Measurements from ENCODE around the gene AAK1. TPM values are rescaled to one million over a fixed set of nuclear protein-coding genes. Genes with fewer than 3 reads are reported as not detected.
"Not testable (repeated sequence)": the region's sequence is repeated elsewhere in the genome, so short reads cannot be mapped to it uniquely, and the experiment has no call there.

AAK1 gene
- total and polyA plus RNA-seq, 4 experiments from 2014 or later, result 27.6 to 225 (median 175) TPM

DNA sequence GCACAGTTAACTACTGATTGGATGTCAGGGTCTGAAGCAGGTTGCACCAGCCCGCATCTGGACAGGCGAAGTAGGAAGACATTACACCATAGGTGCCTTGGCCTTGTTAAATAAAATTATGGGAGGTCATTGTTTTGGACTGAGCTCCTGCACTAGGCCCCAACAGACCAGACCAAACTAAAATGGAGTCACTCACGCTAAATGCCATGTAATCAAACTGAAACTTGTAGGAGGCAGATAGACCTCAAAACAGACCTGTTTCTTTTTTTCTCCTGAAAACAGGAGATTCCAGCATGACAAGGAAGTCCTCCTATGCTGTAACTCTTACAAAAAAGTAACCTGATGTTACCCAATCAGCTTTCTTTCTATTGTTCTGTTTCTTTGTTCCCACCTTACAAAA is 190.9 kb downstream of the AAK1 start:
- no peaks in the 10 kb centered on the region for H3K36me3 ChIP-seq (ENCODE audit: insufficient read depth, low read length)
- H3K4me1 ChIP-seq (ENCODE audit: insufficient read depth, low read length), result no peaks in the 10 kb centered on the region
- Mint-ChIP-seq H3K4me3 (no peak overlapping the region), H3K27me3 (no peaks in the 10 kb centered on the region), H3K36me3 (peaks cover 5 to 10% of the 10 kb centered on the region in 2 donors), H3K4me1 (peaks cover 5 to 14% (median 7%) of the 10 kb centered on the region in 4 donors), H3K27ac (peak overlapping the region in 3 of 7 donors; percentile 11 to 73 (median 54)), H3K9me3 (peaks cover 0 to 3% (median 0%) of the 10 kb centered on the region in 8 donors)
- no peaks in the 10 kb centered on the region for H3K9me3 ChIP-seq (ENCODE audit: control insufficient read depth in 1 of 2, low read length in 2 of 2)
- DNase-seq, result no peak
- intact Hi-C loops (cut with micrococcal nuclease), result no loop called here
- H3K27me3 ChIP-seq (ENCODE audit: insufficient read depth, low read length), result no peaks in the 10 kb centered on the region
- ChIA-PET POLR2A (ENCODE audit: partially characterized antibody) (interaction anchor here (2.1 kb wide), 1 partner anchor 15 kb away, joined by 9 read pairs; the partner anchor contains the start of gene NFU1), CTCF (ENCODE audit: partially characterized antibody) (interaction anchor here (1.0 to 1.9 kb wide), 2 partner anchors 16 to 112 kb away, joined by 3 to 6 read pairs; partner anchors contain the start of gene NFU1)
- H3K27ac ChIP-seq (ENCODE audit: low read depth, low read length), result no peak overlapping the region
- no peak overlapping the region for H3K4me3 ChIP-seq (ENCODE audit: low read length in 2 of 2)

DNA sequence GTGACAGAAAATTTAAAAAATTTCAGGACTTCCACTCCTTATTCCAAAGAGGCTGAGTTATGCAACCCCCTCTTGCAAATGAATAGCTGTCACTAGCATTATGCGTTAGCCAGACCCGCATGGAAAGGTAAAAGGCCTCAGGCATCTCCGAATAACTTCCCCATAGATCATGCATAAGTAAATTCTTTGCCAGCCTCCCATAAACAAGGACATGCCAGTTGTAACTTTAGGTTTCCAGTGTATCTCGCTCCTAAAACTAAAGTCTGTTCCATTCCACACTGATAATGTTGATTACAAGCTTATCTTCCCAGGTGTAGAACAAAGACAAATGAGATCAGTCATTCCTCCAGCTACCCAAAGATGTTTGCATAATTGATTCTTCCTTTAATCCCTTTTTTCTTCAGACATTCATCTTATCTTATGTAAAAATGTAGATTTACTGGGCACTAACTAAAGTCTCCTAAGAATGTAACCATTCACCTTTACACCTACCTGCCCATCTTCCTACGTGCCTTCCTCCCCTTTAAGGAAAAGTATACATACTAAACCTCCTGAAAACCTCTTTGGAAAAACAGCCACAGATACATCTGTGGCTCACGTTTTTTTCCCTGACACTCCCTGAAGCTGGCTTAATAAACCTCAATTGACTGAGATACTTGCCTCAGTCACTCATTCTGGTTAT is 192.7 kb downstream of the AAK1 start:
- no peak overlapping the region for H3K4me3 Mint-ChIP-seq
- Histone ChIP-seq H3K4me3 (ENCODE audit: low read length in 2 of 2) (no peak overlapping the region), H3K9me3 (ENCODE audit: control insufficient read depth in 1 of 2, low read length in 2 of 2) (no peaks in the 10 kb centered on the region), H3K27me3 (ENCODE audit: insufficient read depth, low read length) (no peaks in the 10 kb centered on the region), H3K4me1 (ENCODE audit: insufficient read depth, low read length) (no peaks in the 10 kb centered on the region), H3K36me3 (ENCODE audit: insufficient read depth, low read length) (no peaks in the 10 kb centered on the region), H3K27ac (ENCODE audit: low read depth, low read length) (no peak overlapping the region)
- no peak for DNase-seq
- no peaks in the 10 kb centered on the region for H3K27me3 Mint-ChIP-seq
- peaks cover 0 to 14% (median 4%) of the 10 kb centered on the region in 4 donors for H3K4me1 Mint-ChIP-seq
- intact Hi-C loops (cut with micrococcal nuclease), result no loop called here
- H3K27ac Mint-ChIP-seq, result no peak overlapping the region
- POLR2A ChIA-PET (ENCODE audit: partially characterized antibody), result interaction anchor here (1.5 kb wide), 1 partner anchor 13 kb away, joined by 3 read pairs; no protein-coding TSS in a partner anchor
- H3K36me3 Mint-ChIP-seq, result peaks cover 8 to 11% of the 10 kb centered on the region in 2 donors
- peaks cover 0 to 3% (median 0%) of the 10 kb centered on the region in 8 donors for H3K9me3 Mint-ChIP-seq
- CTCF ChIA-PET (ENCODE audit: partially characterized antibody), result no interaction called here

DNA sequence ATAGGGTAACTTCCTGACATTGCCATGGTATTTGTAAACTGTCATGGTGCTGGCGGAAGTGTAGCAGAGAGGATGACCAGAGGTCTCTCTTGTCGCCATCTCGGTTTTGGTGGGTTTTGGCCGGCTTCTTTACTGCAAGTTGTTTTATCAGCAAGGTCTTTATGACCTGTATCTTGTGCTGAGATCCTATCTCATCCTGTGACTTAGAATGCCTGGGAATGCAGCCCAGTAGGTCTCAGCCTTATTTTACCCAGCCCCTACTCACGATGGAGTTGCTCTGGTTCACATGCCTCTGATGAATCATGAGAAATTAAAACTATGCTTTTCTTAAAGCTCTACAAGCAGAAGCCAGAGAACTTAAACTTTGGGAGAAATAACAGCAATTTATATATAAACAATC is 193.6 kb downstream of the AAK1 start:
- Mint-ChIP-seq H3K9me3 (peaks cover 0 to 3% (median 0%) of the 10 kb centered on the region in 8 donors), H3K27me3 (no peaks in the 10 kb centered on the region), H3K27ac (peak overlapping the region in 1 of 7 donors; percentile 3), H3K36me3 (peaks cover 8 to 11% of the 10 kb centered on the region in 2 donors), H3K4me3 (no peak overlapping the region), H3K4me1 (peaks cover 0 to 8% (median 3%) of the 10 kb centered on the region in 4 donors)
- Histone ChIP-seq H3K27me3 (ENCODE audit: insufficient read depth, low read length) (no peaks in the 10 kb centered on the region), H3K4me3 (ENCODE audit: low read length in 2 of 2) (no peak overlapping the region), H3K4me1 (ENCODE audit: insufficient read depth, low read length) (no peaks in the 10 kb centered on the region), H3K36me3 (ENCODE audit: insufficient read depth, low read length) (no peaks in the 10 kb centered on the region), H3K27ac (ENCODE audit: low read depth, low read length) (no peak overlapping the region), H3K9me3 (ENCODE audit: control insufficient read depth in 1 of 2, low read length in 2 of 2) (no peaks in the 10 kb centered on the region)
- ChIA-PET POLR2A (ENCODE audit: partially characterized antibody) (no interaction called here), CTCF (ENCODE audit: partially characterized antibody) (no interaction called here)
- intact Hi-C loops (cut with micrococcal nuclease), result no loop called here
- no peak for DNase-seq

- DNase-seq; H3K9me3 Mint-ChIP-seq; CTCF ChIA-PET (ENCODE audit: partially characterized antibody); H3K27ac Mint-ChIP-seq; H3K4me1 ChIP-seq (ENCODE audit: insufficient read depth, low read length); POLR2A ChIA-PET (ENCODE audit: partially characterized antibody); H3K9me3 ChIP-seq (ENCODE audit: control insufficient read depth in 1 of 2, low read length in 2 of 2); H3K36me3 ChIP-seq (ENCODE audit: insufficient read depth, low read length); H3K27ac ChIP-seq (ENCODE audit: low read depth, low read length); H3K4me3 ChIP-seq (ENCODE audit: low read length in 2 of 2); intact Hi-C loops (cut with micrococcal nuclease); H3K4me3 Mint-ChIP-seq; H3K27me3 ChIP-seq (ENCODE audit: insufficient read depth, low read length); H3K27me3 Mint-ChIP-seq: not testable (repeated sequence)
- H3K4me1 Mint-ChIP-seq, result peaks cover 0 to 11% (median 2%) of the 10 kb centered on the region in 4 donors
- H3K36me3 Mint-ChIP-seq, result peaks cover 11% of the 10 kb centered on the region in 2 donors
These were observed 199.9 kb downstream of the AAK1 start for GRCh38 chr2:69443673-69444072.

DNA sequence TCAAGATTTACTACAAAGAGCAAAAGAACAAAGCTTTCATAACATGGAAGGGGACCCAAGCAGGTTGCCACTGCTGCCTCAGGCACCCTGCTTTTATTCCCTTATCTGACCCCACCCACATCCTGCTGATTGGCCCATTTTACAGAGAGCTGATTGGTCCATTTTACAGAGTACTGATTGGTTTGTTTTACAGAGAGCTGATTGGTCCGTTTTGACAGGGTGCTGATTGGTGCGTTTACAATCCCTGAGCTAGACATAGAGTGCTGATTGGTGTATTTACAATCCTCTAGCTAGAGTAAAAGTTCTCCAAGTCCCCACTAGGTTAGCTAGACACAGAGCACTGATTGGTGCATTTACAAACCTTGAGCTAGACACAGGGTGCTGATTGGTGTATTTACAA is 204.0 kb downstream of the AAK1 start:
- DNase-seq, result peak in 4 of 5 donors; percentile 16 to 39 (median 26)
- H3K9me3 Mint-ChIP-seq; CTCF ChIA-PET (ENCODE audit: partially characterized antibody): not testable (repeated sequence)

GRCh38 chr2:69438580-69438979 is 205.0 kb downstream of the AAK1 start:
- Mint-ChIP-seq H3K4me3 (peak overlapping the region in 5 of 8 donors; percentile 24 to 99 (median 95)), H3K27ac (peak overlapping the region; percentile 98 to 100 (median 99)), H3K36me3 (peaks cover 3 to 16% of the 10 kb centered on the region in 2 donors), H3K9me3 (peaks cover 0 to 6% (median 0%) of the 10 kb centered on the region in 8 donors), H3K4me1 (peaks cover 25 to 47% (median 34%) of the 10 kb centered on the region in 4 donors), H3K27me3 (no peaks in the 10 kb centered on the region)
- POLR2A ChIA-PET (ENCODE audit: partially characterized antibody), result interaction anchor here (1.4 to 3.0 kb wide), 6 partner anchors 9 to 752 kb away, joined by 3 to 22 read pairs (median 7); partner anchors contain the start of genes C2orf42, GFPT1 and GMCL1
- CTCF ChIA-PET (ENCODE audit: partially characterized antibody), result interaction anchor here (0.7 to 2.3 kb wide), 3 partner anchors 66 to 375 kb away, joined by 3 to 10 read pairs (median 3); no protein-coding TSS in a partner anchor
- Histone ChIP-seq H3K9me3 (ENCODE audit: control insufficient read depth in 1 of 2, low read length in 2 of 2) (no peaks in the 10 kb centered on the region), H3K27me3 (ENCODE audit: insufficient read depth, low read length) (no peaks in the 10 kb centered on the region), H3K4me3 (ENCODE audit: low read length in 2 of 2) (no peak overlapping the region), H3K4me1 (ENCODE audit: insufficient read depth, low read length) (peaks cover 32% of the 10 kb centered on the region), H3K27ac (ENCODE audit: low read depth, low read length) (peak overlapping the region; percentile 91), H3K36me3 (ENCODE audit: insufficient read depth, low read length) (no peaks in the 10 kb centered on the region)
- intact Hi-C loops (cut with micrococcal nuclease), result loop anchor here (5.0 kb wide), 2 partner anchors 39 to 389 kb away; partner anchors contain the start of gene GMCL1
- DNase-seq, result no peak

More for the DNA sequence above, 204.0 kb downstream of the AAK1 start:
- H3K27me3 Mint-ChIP-seq; H3K27ac ChIP-seq (ENCODE audit: low read depth, low read length); H3K9me3 ChIP-seq (ENCODE audit: control insufficient read depth in 1 of 2, low read length in 2 of 2); H3K4me3 ChIP-seq (ENCODE audit: low read length in 2 of 2); H3K36me3 ChIP-seq (ENCODE audit: insufficient read depth, low read length); H3K27me3 ChIP-seq (ENCODE audit: insufficient read depth, low read length); POLR2A ChIA-PET (ENCODE audit: partially characterized antibody): not testable (repeated sequence)
- peak overlapping the region; percentile 30 to 99 (median 89) for H3K27ac Mint-ChIP-seq
- H3K36me3 Mint-ChIP-seq, result peaks cover 3 to 16% of the 10 kb centered on the region in 2 donors
- peaks cover 24 to 46% (median 30%) of the 10 kb centered on the region in 4 donors for H3K4me1 Mint-ChIP-seq
- H3K4me1 ChIP-seq (ENCODE audit: insufficient read depth, low read length), result peaks cover 32% of the 10 kb centered on the region
- intact Hi-C loops (cut with micrococcal nuclease), result loop anchor here (5.0 kb wide), 2 partner anchors 38 to 388 kb away; partner anchors contain the start of gene GMCL1
- peak overlapping the region in 4 of 8 donors; percentile 18 to 70 (median 42) for H3K4me3 Mint-ChIP-seq

DNA sequence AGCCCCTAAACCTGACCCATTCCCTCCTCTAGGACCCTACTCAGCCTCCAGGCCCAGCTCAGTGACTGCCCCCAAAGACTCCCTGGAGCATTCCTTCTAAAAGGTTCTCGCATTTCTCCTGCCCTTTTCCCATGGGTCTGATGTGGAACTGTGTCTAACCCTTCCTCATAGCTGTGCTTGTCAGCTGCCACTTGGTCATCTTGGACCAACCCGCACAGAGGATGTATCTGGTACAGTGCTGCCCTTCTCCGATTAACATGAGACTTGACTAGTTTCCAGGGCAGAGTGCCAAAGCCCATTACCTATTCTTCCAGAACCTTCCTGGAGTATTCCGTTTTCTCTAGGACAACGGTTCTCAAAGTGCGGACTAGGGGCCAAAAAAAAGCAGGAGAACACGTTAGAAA is 205.8 kb downstream of the AAK1 start:
- H3K36me3 Mint-ChIP-seq, result peaks cover 3 to 13% of the 10 kb centered on the region in 2 donors
- peak overlapping the region; percentile 91 for H3K27ac ChIP-seq (ENCODE audit: low read depth, low read length)
- H3K27ac Mint-ChIP-seq, result peak overlapping the region; percentile 98 to 100 (median 99)
- no peaks in the 10 kb centered on the region for H3K9me3 ChIP-seq (ENCODE audit: control insufficient read depth in 1 of 2, low read length in 2 of 2)
- H3K36me3 ChIP-seq (ENCODE audit: insufficient read depth, low read length), result no peaks in the 10 kb centered on the region
- H3K4me3 ChIP-seq (ENCODE audit: low read length in 2 of 2), result peak overlapping the region; percentile 75 to 82
- no peaks in the 10 kb centered on the region for H3K27me3 ChIP-seq (ENCODE audit: insufficient read depth, low read length)
- POLR2A ChIA-PET (ENCODE audit: partially characterized antibody), result interaction anchor here (0.8 to 3.0 kb wide), 41 partner anchors 8 to 1696 kb away, joined by 3 to 25 read pairs (median 4); partner anchors contain the start of genes AAK1, C1D, C2orf42 and GFPT1
- DNase-seq, result no peak
- peaks cover 32% of the 10 kb centered on the region for H3K4me1 ChIP-seq (ENCODE audit: insufficient read depth, low read length)
- peak overlapping the region; percentile 93 to 99 (median 98) for H3K4me3 Mint-ChIP-seq
- peaks cover 0 to 6% (median 0%) of the 10 kb centered on the region in 8 donors for H3K9me3 Mint-ChIP-seq
- H3K27me3 Mint-ChIP-seq, result no peaks in the 10 kb centered on the region
- H3K4me1 Mint-ChIP-seq, result peaks cover 26 to 47% (median 34%) of the 10 kb centered on the region in 4 donors
- intact Hi-C loops (cut with micrococcal nuclease), result loop anchor here (1.0 to 5.0 kb wide), 6 partner anchors 23 to 390 kb away; partner anchors contain the start of genes GFPT1 and GMCL1
- CTCF ChIA-PET (ENCODE audit: partially characterized antibody), result interaction anchor here (0.7 to 2.3 kb wide), 25 partner anchors 9 to 855 kb away, joined by 3 to 10 read pairs (median 4); partner anchors contain the start of genes C2orf42, GFPT1 and SNRPG
